ENCODE data around the gene STX8.
"Not testable (repeated sequence)": the region's sequence is repeated elsewhere in the genome, so short reads cannot be mapped to it uniquely, and the experiment has no call there.

The STX8 gene

GRCh38 chr17:9381068-9381467, 194.6 kb downstream of the STX8 start:
- no peak for DNase-seq

GRCh38 chr17:9380361-9380760, 195.3 kb downstream of the STX8 start:
- no peak for DNase-seq

GRCh38 chr17:9376177-9376576, 199.4 kb downstream of the STX8 start:
- DNase-seq = not testable (repeated sequence)

DNA sequence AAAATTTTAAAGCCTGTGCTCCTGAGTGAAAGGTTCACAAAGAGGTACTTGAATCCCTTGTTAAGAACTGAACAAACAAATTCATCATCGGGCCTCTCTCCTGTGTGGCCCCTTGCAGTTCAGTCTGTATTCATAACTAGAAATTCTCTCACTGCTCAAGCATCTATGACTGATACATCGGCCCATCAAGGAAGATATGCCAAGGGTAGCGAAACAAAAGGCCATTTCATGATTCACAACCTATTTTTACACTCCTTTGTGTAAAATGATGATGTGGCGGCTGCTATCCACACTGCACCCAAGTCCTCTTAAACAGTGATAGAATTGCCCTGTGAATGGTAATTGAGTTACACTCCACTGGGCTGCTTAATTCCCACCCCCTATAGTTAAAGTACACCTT, 204.6 kb downstream of the STX8 start:
- DNase-seq = no peak

DNA sequence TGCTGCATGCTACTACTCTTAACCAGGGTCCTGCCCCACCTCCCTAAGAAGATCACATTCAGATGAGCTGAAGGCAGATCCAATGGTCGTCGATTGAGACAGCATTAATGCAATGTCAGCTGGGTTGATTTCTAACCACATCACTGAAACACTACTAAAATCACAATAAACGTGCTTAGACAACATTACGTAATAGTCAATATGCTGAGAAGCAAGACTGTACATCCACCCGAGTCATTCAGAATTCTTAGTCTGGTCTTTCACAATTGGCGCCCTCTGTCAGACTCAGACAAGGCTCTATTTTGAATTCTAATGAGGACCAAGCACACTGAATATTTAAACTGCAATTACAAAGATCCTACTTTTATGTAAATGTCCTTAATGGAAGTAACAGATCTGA, 205.2 kb downstream of the STX8 start:
- DNase-seq = peak; percentile 19

GRCh38 chr17:9368631-9369030, 207.0 kb downstream of the STX8 start:
- DNase-seq = no peak

DNA sequence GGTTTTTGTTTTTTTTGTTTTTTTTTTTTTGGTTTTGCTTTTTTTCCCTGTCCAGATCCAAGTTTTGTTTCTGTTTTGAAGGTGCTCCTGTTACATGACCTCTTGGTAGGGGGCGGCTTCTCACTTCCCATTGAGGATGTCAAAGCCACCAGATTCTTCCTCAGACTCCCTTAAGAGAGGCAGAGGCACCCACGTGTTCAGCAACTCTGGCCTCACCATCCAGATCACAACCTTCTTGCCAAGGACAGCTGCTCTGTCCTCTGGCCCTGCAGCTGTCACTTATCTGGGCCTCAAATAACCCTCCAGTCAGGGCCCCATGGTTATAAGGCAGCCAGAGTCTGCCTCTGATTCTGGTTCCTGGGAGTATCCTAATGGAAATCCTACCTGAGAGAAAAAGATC, 208.5 kb downstream of the STX8 start:
- no peak for DNase-seq

DNA sequence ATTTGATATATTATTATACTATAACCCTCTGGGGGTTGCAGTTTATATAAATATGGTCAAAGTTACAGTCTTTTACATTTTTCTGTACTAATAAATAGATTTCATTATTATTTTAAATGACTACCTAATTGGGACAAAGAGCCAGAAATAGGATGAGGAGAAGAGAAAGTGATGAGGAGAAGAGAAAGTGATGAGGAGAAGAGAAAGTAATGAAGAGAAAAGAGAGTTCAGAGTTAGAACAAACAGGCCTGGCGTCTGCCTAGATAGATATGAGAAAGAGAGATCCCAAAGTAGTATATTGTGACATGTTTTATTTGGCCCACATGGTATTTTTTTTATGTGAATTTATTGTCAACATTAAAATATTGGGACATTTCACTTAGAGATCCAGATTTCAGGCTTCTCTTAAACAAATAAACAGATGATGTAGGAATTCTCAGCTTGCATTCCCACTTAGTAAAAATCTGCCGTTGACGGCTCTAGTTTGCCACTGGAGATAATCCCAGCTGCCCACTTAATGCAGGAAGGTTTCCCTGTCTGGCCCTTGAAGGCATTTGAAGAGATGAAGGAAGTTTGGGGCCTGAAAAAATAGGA, 210.7 kb downstream of the STX8 start:
- no peak for DNase-seq

DNA sequence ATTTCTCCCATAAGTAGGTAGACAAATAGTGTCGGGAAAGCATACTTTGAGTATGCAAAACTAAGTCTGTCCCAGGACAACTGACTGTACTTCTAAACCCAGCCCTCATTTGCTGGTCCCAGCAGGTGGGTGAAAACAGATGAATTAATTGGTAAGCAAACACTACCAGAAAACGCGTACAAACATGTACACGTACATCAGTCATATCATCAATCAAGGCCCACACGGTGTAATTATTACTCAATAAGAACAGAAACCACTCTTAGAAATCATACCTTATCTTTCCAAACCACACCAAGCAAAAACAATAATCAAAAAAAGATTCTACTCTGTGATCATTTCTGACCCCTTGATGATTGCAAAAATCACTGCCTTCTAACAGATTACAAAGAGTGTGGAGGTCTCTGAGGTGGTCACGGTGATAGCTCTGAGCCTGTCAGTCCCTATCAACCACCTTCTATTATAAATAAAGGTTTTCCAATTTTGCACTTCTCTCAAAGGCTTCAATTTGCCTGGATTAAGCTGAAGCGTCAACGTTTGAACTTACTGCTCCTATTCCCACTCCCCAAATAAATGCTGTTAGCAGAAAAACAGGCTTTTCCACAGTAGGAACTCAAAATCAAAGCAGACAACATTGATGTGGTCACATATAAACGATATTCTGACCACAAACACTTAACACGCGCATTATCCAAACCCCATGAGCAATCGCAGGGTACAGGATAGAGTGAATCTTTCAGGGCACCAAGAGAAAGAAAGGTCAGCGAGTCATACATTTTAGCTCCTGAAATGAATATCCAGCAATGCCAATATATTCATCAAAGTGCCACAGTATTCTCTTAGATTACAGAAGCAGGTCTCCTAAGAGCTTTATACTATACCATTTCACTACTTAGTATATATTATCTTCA, 211.9 kb downstream of the STX8 start:
- no peak for DNase-seq

DNA sequence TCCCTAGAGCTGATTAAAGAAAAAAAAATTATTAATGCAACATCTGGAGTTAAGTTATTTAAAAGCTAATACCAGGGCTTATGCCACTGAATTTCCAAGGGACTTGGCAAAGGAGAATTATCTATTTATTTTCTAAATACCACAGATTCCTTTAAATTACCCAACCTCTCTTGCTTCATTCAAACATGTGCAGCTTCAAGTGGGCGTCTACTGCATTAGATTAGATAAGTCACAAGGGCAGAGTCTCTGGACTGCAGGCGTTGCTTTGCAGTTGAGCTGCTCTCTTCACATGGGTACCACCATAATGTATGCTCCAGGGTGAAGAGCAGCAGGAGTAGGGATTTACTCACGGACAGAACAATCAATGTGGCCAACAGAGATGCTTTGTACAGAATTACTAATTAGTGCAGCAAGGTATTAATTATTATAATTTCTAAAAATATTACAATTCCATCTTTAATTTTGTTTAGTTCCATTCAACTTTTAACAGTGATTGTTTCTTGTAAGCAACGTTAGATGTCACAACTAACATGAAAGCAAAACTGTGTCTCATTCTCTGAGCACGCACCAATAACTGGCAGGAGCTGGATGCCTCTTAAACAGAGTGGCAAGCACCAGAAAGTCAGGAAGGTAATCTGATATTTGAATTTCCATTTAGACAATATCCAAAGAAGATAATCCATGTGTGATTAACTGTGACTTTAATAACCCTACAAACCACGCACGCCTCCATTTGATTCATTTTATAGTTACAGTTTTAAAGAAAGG, 214.2 kb downstream of the STX8 start:
- DNase-seq = peak; percentile 18

GRCh38 chr17:9360677-9361081, 214.9 kb downstream of the STX8 start:
- no peak for DNase-seq

DNA sequence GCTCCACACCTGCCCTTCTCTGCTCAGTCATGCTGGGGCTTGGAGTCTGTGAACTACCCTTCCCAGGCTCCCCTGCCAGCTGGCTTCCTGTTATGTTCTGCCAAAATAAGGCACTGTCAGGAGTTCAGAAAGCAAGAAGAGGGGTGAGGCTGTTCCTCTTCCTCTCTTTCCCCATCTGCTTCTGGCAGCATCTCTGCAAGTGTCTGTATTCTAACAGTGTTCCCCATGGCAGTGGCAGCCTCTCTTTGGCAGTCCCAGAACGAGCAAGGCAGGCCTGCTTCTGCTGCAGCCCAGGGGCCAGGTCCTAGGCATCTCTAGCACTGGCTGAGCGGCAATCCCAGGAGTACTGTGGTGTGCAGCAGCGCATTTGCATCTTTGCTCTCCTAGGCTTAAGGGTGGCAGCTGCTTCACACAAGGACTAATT, 219.1 kb downstream of the STX8 start:
- no peak for DNase-seq

DNA sequence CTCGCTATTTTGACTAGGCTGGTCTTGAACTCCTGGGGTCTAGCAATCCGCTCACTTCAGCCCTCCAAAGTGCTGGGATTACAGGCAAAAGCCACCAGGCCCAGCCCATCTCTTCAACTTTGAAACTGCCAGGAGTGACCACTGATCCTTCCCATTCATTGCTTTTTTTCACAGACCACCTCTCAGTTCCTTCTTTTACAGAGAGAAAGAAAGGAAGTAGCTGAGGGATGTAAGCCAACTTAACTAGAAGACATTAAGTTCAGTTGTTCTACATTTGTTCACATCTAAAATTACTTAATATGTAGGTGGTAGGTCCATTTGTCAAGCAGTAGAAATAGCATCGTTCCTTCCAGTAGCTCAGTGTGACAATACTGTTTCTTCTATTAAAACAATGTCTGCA, 219.8 kb downstream of the STX8 start:
- no peak for DNase-seq

GRCh38 chr17:9355231-9355630, 220.4 kb downstream of the STX8 start:
- not testable (repeated sequence) for DNase-seq

DNA sequence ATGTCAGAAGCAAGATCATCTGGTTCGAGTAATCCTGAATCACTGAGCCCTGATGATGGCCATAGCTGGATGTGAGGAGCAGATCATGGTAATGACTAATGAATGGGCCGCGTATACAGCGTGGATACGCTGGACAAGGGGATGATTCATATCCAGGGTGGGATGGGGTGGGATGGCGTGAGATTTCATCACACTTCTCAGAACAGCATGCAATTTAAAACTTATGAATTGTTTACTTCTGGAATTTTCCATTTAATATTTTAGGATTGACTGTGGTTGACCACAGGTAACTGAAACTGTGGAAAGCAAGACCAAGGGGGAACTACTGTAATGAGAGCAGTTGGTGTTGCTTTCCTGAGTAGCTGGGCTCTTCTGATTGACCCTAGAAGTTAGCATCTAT, 225.5 kb downstream of the STX8 start:
- no peak for DNase-seq

DNA sequence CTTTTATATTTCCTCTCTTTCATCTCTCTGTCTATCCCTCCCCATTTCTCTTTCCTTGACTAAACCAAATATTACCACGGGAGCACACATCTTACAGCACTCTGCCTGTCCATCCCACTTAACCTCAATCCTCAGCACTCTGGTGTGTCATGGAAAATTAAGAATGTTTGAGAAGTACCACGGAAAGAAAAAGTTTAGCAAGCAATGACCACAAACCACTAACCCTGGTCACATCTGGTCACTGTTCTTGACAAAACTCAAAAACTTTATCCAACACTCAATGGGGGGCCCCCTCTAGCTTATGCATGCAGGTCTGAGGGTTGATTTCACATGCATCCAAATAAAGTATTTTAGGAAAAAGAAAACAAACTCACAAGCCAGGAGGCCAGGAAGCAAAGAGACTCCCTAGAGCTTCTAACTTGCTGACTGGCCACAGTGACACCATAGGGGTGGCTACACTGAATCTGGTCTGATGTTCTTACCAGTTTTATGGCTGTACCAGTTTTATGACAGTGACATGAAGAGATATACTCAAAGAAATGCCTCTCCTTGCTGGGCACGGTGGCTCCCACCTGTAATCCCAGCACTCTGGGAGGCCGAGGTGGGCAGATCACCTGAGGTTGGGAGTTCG, 229.2 kb downstream of the STX8 start:
- peak; percentile 20 for DNase-seq

DNA sequence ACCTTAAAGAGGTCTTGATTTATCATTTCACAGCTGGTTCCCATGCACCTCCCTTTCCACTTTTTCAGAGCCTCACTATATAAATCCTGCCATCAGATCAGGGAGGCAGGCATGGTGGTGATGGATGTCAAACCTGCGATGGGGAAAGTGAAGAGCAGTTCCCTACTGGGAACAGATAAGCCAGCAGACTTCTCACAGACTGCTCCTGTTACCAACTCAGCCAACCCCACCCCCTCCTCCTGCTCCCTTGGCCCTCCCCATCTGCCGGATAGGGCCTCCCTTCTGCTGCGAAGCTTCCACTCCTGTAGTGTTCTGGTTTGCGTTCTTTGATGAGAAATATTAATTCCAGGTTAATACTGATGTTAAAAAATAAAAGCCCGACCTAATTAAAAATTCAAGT, 232.1 kb downstream of the STX8 start:
- DNase-seq = no peak

DNA sequence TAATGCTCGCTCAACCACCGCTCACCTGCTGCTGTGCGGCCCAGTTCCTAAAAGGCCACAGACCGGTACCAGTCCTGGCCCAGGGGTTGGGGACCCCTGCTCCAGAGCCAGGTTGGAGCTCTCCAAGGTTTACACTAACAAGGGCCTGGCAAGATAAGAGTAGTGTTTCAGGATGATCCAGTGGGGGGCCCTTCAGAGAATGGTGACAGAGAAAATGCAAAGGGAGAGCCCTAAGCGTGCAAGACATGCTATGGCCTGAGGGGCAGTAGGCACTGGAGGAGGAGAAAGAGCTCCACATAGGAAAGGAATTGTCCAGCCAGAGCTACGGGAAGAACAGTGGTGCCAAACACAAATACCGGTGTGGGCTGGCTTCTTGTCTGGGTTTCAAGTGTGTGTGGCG, 233.4 kb downstream of the STX8 start:
- DNase-seq = no peak

DNA sequence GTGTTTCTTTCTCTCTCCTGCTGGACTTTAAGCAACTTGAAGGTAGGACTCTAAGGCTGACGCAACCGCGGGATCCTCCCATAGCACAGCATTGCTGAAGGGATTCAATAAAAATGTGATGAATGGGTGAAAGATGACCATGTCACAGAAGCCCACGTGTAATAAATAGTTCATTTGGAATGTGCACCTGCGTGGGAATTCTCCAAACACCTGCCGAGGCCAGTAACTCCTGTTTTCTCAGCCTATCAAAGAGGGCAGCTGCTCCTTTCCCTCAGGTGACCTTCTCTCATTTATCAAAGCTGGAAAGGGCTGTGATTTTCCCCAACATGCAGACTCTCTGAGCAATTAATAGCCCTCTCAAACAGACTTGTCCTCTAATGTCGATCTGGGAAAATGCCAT, 235.7 kb downstream of the STX8 start:
- DNase-seq = no peak

DNA sequence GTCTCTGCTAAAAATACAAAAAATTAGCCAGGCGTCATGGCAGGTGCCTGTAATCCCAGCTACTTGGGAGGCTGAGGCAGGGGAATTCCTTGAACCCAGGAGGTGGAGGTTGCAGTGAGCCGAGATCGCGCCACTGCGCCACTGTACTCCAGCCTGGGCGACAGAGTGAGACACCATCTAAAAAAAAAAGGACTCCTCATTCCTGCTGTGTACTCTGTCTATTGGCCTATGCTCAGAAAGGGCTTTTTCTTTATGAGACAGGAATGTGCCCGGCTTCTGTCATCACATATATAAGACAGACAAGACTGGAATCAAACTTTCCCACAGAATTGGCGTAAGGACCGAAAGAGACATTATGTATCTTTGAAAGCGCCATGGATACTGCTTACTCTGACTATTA, 236.1 kb downstream of the STX8 start:
- not testable (repeated sequence) for DNase-seq

- DNase-seq = no peak
These were observed 238.8 kb downstream of the STX8 start for GRCh38 chr17:9336817-9337216.

DNA sequence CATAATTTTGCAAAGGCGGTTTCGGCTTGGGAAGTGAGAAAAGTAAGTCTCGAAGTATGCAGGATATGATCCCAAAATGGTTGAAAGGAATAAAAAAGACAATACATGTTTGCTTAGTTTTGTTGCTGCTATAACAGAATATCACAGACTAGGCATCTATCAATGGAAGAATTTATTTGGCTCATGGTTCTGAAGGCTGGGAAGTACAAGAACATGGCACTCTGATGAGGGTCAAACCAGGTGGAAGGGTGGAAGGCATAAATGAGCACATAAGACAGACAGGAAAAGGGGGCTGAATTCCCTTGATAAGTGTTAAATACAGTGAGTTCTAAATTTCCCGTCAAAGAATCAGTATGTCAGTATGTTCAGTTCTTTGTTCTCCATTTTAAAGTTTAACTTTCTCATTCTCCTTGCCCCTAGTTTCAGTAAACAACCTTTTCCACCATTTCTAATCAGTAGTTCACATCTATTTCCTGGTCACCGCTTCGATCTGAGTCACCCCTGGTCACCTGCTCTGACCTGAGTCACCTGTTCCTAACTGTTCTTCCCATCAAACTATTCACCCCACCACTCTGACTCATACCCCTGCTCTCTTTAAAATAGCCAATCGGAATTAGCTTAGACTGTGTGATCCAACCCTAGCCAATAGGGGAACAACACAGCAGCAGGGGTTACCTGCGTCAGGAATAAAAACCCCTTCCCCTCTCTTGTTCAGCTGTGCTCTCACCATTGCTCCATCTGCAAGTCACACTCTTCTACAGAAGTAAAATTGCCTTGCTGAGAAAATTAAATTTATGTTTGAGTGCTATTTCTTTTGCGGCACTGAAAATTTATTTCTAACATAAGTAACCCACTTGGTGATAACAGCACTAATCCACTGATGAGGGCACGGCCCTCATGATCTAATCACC, 240.8 kb downstream of the STX8 start:
- no peak for DNase-seq
